SK-N-SH treated with all-trans-retinoic acid at 6 μM for 48 hours (cell line): ENCODE results near the gene GALNT17.

Experiments
- ZFP3 ChIP-seq: fragments of 250-450 bp; sonication (Bioruptor Pico); IDR thresholded peaks from 2 replicates; pipeline ENCODE4 v1.5.0; 2020; ENCODE audit warnings: mild to moderate bottlenecking, moderate library complexity
- ZNF565 ChIP-seq: fragments of 450-650 bp; formaldehyde crosslinking; conservative IDR thresholded peaks from 2 replicates; pipeline ENCODE4 v1.5.0; 2020; ENCODE audit warnings: low read depth, mild to moderate bottlenecking, moderate library complexity
- ZNF8 ChIP-seq: fragments of 450-650 bp; formaldehyde crosslinking; IDR thresholded peaks from 2 replicates; pipeline ENCODE4 v1.5.0; 2020; ENCODE audit warnings: mild to moderate bottlenecking, moderate library complexity

DNA sequence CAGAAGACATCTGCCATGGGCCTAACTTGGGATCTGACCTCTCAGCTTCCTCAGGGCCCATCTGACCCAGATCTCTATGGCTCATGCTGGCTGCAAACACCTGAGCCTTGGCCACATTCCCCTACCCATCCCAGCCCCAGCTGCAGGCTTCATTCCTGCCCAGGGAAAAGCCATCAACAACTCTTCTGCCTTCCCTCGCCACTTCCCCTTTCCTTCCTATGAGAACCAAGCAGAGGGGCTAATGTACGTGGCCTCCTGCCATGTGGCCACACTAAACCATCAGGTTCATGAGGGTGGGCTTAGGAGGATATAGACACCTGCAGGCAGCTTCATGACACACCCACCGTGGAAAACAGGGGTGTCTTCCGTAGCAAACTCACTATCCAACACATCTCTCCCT, 312.2 kb downstream of the GALNT17 start:
- TF ChIP-seq ZNF8 (CRISPR knock-in tag) (no peak), ZNF565 (CRISPR knock-in tag) (no peak), ZFP3 (no peak)
